Measurements from ENCODE around the gene SH2D5. TPM values are rescaled to one million over a fixed set of nuclear protein-coding genes. Genes with fewer than 3 reads are reported as not detected.

SH2D5 gene
- total and polyA plus RNA-seq, 2 experiments from 2014 or later, result 0.53 to 1.1 TPM

- no peak overlapping the region for H3K4me3 ChIP-seq
- 48% methylated on average over 4 of the region's 4 CpGs for WGBS (ENCODE audit: low lambda C conversion rate, missing lambda C conversion rate)
- H3K36me3 ChIP-seq (replicated peaks; ENCODE audit: insufficient read depth, low read depth), result no peaks in the 10 kb centered on the region
- DNase-seq (ENCODE audit: low spot score), result no peak
- H3K4me2 ChIP-seq, result no peak overlapping the region
- no peak for TF ChIP-seq EZH2 (IDR thresholded peaks at IDR 0.05; ENCODE audit: borderline replicate concordance)
- no peak for TF ChIP-seq CTCF (IDR thresholded peaks at IDR 0.05; ENCODE audit: poor library complexity)
- no peak for TF ChIP-seq EZH2phosphoT487 (IDR thresholded peaks at IDR 0.05; ENCODE audit: low read depth, severe bottlenecking, unreplicated experiment)
- H3K4me1 ChIP-seq (ENCODE audit: insufficient read depth), result peaks cover 16% of the 10 kb centered on the region
- H3K9me3 ChIP-seq (ENCODE audit: low read depth), result no peaks in the 10 kb centered on the region
- no peaks in the 10 kb centered on the region for H3K79me2 ChIP-seq
- no peaks in the 10 kb centered on the region for H4K20me1 ChIP-seq (ENCODE audit: insufficient read depth, poor library complexity, severe bottlenecking)
- H2AFZ ChIP-seq, result no peak overlapping the region
- no peaks in the 10 kb centered on the region for H3K9me2 ChIP-seq (replicated peaks; ENCODE audit: insufficient read depth)
- H3K27me3 ChIP-seq, result peaks cover 30% of the 10 kb centered on the region
- H3K27ac ChIP-seq, result no peak overlapping the region
Measured at GRCh38 chr1:20730690-20731056, 1.8 kb downstream of the SH2D5 start.

- WGBS (ENCODE audit: low lambda C conversion rate, missing lambda C conversion rate), result 44% methylated on average over 13 of the region's 19 CpGs
- DNase-seq (ENCODE audit: low spot score), result no peak
- no peaks in the 10 kb centered on the region for H3K79me2 ChIP-seq
Measured at GRCh38 chr1:20729990-20730689, 2.4 kb downstream of the SH2D5 start.

GRCh38 chr1:20729155-20729931 lies 3.2 kb downstream of the SH2D5 start:
- Histone ChIP-seq H3K79me2 (no peaks in the 10 kb centered on the region), H4K20me1 (ENCODE audit: insufficient read depth, poor library complexity, severe bottlenecking) (no peaks in the 10 kb centered on the region), H3K27ac (no peak overlapping the region), H3K27me3 (peaks cover 30% of the 10 kb centered on the region), H2AFZ (no peak overlapping the region), H3K4me2 (no peak overlapping the region), H3K4me1 (ENCODE audit: insufficient read depth) (peaks cover 16% of the 10 kb centered on the region), H3K36me3 (replicated peaks; ENCODE audit: insufficient read depth, low read depth) (no peaks in the 10 kb centered on the region), H3K9me2 (replicated peaks; ENCODE audit: insufficient read depth) (no peaks in the 10 kb centered on the region), H3K4me3 (no peak overlapping the region), H3K9me3 (ENCODE audit: low read depth) (no peaks in the 10 kb centered on the region)
- DNase-seq (ENCODE audit: low spot score), result no peak
- 71% methylated on average over 14 of the region's 14 CpGs for WGBS (ENCODE audit: low lambda C conversion rate, missing lambda C conversion rate)
- TF ChIP-seq EZH2 (IDR thresholded peaks at IDR 0.05; ENCODE audit: borderline replicate concordance), result no peak
- no peak for TF ChIP-seq EZH2phosphoT487 (IDR thresholded peaks at IDR 0.05; ENCODE audit: low read depth, severe bottlenecking, unreplicated experiment)
- TF ChIP-seq CTCF (IDR thresholded peaks at IDR 0.05; ENCODE audit: poor library complexity), result no peak

More at GRCh38 chr1:20729990-20730689, 2.4 kb downstream of the SH2D5 start:
- no peak overlapping the region for H3K27ac ChIP-seq
- peaks cover 16% of the 10 kb centered on the region for H3K4me1 ChIP-seq (ENCODE audit: insufficient read depth)
- no peak overlapping the region for H3K4me3 ChIP-seq
- TF ChIP-seq EZH2 (IDR thresholded peaks at IDR 0.05; ENCODE audit: borderline replicate concordance), result no peak
- no peak for TF ChIP-seq CTCF (IDR thresholded peaks at IDR 0.05; ENCODE audit: poor library complexity)
- TF ChIP-seq EZH2phosphoT487 (IDR thresholded peaks at IDR 0.05; ENCODE audit: low read depth, severe bottlenecking, unreplicated experiment), result no peak
- H2AFZ ChIP-seq, result no peak overlapping the region
- no peaks in the 10 kb centered on the region for H4K20me1 ChIP-seq (ENCODE audit: insufficient read depth, poor library complexity, severe bottlenecking)
- H3K9me2 ChIP-seq (replicated peaks; ENCODE audit: insufficient read depth), result no peaks in the 10 kb centered on the region
- H3K36me3 ChIP-seq (replicated peaks; ENCODE audit: insufficient read depth, low read depth), result no peaks in the 10 kb centered on the region
- no peak overlapping the region for H3K4me2 ChIP-seq
- no peaks in the 10 kb centered on the region for H3K9me3 ChIP-seq (ENCODE audit: low read depth)
- H3K27me3 ChIP-seq, result peaks cover 30% of the 10 kb centered on the region

All from hepatocyte (in vitro differentiated cells).